H1 (cell line): ENCODE measurements around the gene FHAD1. TPM values are rescaled to one million over a fixed set of nuclear protein-coding genes. Genes with fewer than 3 reads are reported as not detected.

Source experiments
- CTCF ChIA-PET: fragments of 300-600 bp; sonication (Branson Sonifier 250); formaldehyde crosslinking; loops from one replicate; lab custom pipeline; 2021; ENCODE audit not compliant: partially characterized antibody; lab: Charles Lee
- POLR2A ChIA-PET: fragments of 300-600 bp; sonication (Branson Sonifier 250); formaldehyde crosslinking; loops from one replicate; lab custom pipeline; 2021; ENCODE audit warnings: inconsistent platforms; ENCODE audit not compliant: partially characterized antibody; lab: Charles Lee
- DNase-seq, 2 experiments: peaks; one replicate each; pipeline versions ENCODE4 v3.0.0 to v3.0.0-alpha.2; 2010 to 2022; ENCODE audit warnings: low spot score in 2 of 2, low read depth in 1 of 2, mixed read lengths in 1 of 2
- FAIRE-seq: peaks from 2 replicates; lab custom pipeline; 2011; peaks lifted over from hg19 to GRCh38; lab: Jason Lieb, UNC
- H2AFZ ChIP-seq: 2 replicates; pipeline ENCODE4 v1.8.1; 2012; ENCODE audit warnings: low read length, inconsistent platforms
- H2AK5ac ChIP-seq: 2 replicates; pipeline ENCODE4 v1.6.1; 2013; ENCODE audit warnings: low read depth, low read length
- H2BK120ac ChIP-seq: replicated peaks from 2 replicates; pipeline ENCODE3; 2013; ENCODE audit warnings: low read depth, low read length, inconsistent platforms
- H2BK12ac ChIP-seq: 2 replicates; pipeline ENCODE4 v1.6.1; 2013; ENCODE audit warnings: low read depth, low read length
- H2BK15ac ChIP-seq: 2 replicates; pipeline ENCODE4 v1.6.1; 2013; ENCODE audit warnings: low read length
- H2BK20ac ChIP-seq: 2 replicates; pipeline ENCODE4 v1.6.1; 2013; ENCODE audit warnings: low read length
- H2BK5ac ChIP-seq: 2 replicates; pipeline ENCODE4 v1.6.1; 2013; ENCODE audit warnings: low read depth, low read length
- H3K14ac ChIP-seq: 2 replicates; pipeline ENCODE4 v1.6.1; 2013; ENCODE audit warnings: inconsistent platforms; ENCODE audit not compliant: insufficient read length
- H3K18ac ChIP-seq: 2 replicates; pipeline ENCODE4 v1.6.1; 2013; ENCODE audit warnings: low read length; ENCODE audit errors: extremely low read depth
- H3K23ac ChIP-seq: 2 replicates; pipeline ENCODE4 v1.6.1; 2013; ENCODE audit warnings: inconsistent platforms; ENCODE audit not compliant: insufficient read length
- H3K23me2 ChIP-seq: 2 replicates; pipeline ENCODE4 v1.6.1; 2013; ENCODE audit warnings: low read depth, low read length
- H3K27ac ChIP-seq: 2 replicates; pipeline ENCODE4 v1.6.1; 2011; ENCODE audit warnings: low read depth, low read length, inconsistent platforms
- H3K27me3 ChIP-seq, 4 experiments: replicated peaks in 1 of 4; 1 replicate in 1 of 4; 2 replicates in 3 of 4; pipeline versions ENCODE4 v1.6.1 to v1.8.1; 2011 to 2013; ENCODE audit warnings: low read length in 3 of 4, mild to moderate bottlenecking in 3 of 4, inconsistent platforms in 2 of 4, mixed read lengths in 2 of 4, moderate library complexity in 1 of 4; ENCODE audit not compliant: control insufficient read depth in 3 of 4, insufficient read depth in 3 of 4; ENCODE audit errors: extremely low read depth in 1 of 4
- H3K36me3 ChIP-seq, 4 experiments: 2 replicates each; pipeline versions ENCODE4 v1.6.1 to v1.8.1; 2011 to 2013; ENCODE audit warnings: mild to moderate bottlenecking in 4 of 4, low read length in 3 of 4, moderate library complexity in 2 of 4, control low read depth in 1 of 4, inconsistent platforms in 1 of 4; ENCODE audit not compliant: insufficient read depth in 4 of 4, control insufficient read depth in 2 of 4
- H3K4ac ChIP-seq: replicated peaks from 2 replicates; pipeline ENCODE3; 2013; ENCODE audit warnings: low read length, low read depth, mixed read lengths, inconsistent platforms; ENCODE audit not compliant: insufficient read length
- H3K4me1 ChIP-seq, 4 experiments: replicated peaks in 1 of 4; 1 replicate in 1 of 4; 2 replicates in 3 of 4; pipeline versions ENCODE4 v1.6.1 to v1.8.1; 2011 to 2013; ENCODE audit warnings: low read length in 3 of 4, inconsistent platforms in 2 of 4, mixed read lengths in 1 of 4; ENCODE audit not compliant: insufficient read depth in 4 of 4, control insufficient read depth in 3 of 4
- H3K4me2 ChIP-seq, 2 experiments: 2 replicates each; pipeline versions ENCODE4 v1.6.1 to v1.8.1; 2011 to 2013; ENCODE audit warnings: low read depth in 2 of 2, low read length in 2 of 2, control low read depth in 1 of 2, inconsistent platforms in 1 of 2, mild to moderate bottlenecking in 1 of 2; ENCODE audit not compliant: insufficient read depth in 1 of 2
- H3K4me3 ChIP-seq, 4 experiments: fragments of 200-600, 300-600 bp in 1 of 4; sonication (generic), shearing (Covaris generic), sonication (Bioruptor Twin) in 1 of 4; 2 replicates each; pipeline versions ENCODE4 v1.5.1 to v1.8.1; 2011 to 2016; ENCODE audit warnings: low read length in 4 of 4, low read depth in 3 of 4, control low read depth in 2 of 4, inconsistent platforms in 2 of 4, mild to moderate bottlenecking in 2 of 4, mixed read lengths in 1 of 4, moderate library complexity in 1 of 4; ENCODE audit not compliant: insufficient read depth in 2 of 4; ENCODE audit errors: extremely low read depth in 1 of 4
- H3K56ac ChIP-seq: replicated peaks from 2 replicates; pipeline ENCODE3; 2013; ENCODE audit warnings: low read depth, mild to moderate bottlenecking, mixed read lengths, low read length, inconsistent platforms; ENCODE audit not compliant: insufficient read length
- H3K79me1 ChIP-seq: 2 replicates; pipeline ENCODE4 v1.6.1; 2013; ENCODE audit warnings: low read depth, low read length, control low read depth
- H3K79me2 ChIP-seq, 2 experiments: 2 replicates each; pipeline versions ENCODE4 v1.6.1 to v1.8.1; 2012 to 2013; ENCODE audit warnings: low read length in 2 of 2, mild to moderate bottlenecking in 2 of 2, inconsistent platforms in 1 of 2; ENCODE audit not compliant: insufficient read depth in 2 of 2, control insufficient read depth in 1 of 2
- H3K9ac ChIP-seq, 4 experiments: replicated peaks in 1 of 4; 1 replicate in 1 of 4; 2 replicates in 3 of 4; pipeline versions ENCODE4 v1.6.1 to v1.8.1; 2011 to 2013; ENCODE audit warnings: low read depth in 3 of 4, low read length in 3 of 4, control low read depth in 2 of 4, mild to moderate bottlenecking in 2 of 4, moderate library complexity in 2 of 4, inconsistent platforms in 1 of 4; ENCODE audit errors: extremely low read depth in 1 of 4
- H3K9me3 ChIP-seq, 2 experiments: 2 replicates each; pipeline versions ENCODE4 v1.6.1 to v1.8.1; 2012 to 2013; ENCODE audit warnings: mild to moderate bottlenecking in 2 of 2, moderate library complexity in 2 of 2, control low read depth in 1 of 2, inconsistent platforms in 1 of 2, low read depth in 1 of 2, low read length in 1 of 2, mixed read lengths in 1 of 2; ENCODE audit not compliant: insufficient read depth in 2 of 2
- H4K20me1 ChIP-seq, 2 experiments: replicated peaks in 1 of 2; 2 replicates each; pipeline versions ENCODE3 to v1.8.1; 2011 to 2013; ENCODE audit warnings: inconsistent platforms in 2 of 2, low read length in 2 of 2, mild to moderate bottlenecking in 1 of 2; ENCODE audit not compliant: insufficient read depth in 2 of 2, control insufficient read depth in 1 of 2
- H4K5ac ChIP-seq: 2 replicates; pipeline ENCODE4 v1.6.1; 2013; ENCODE audit warnings: low read length, low read depth, mixed read lengths, inconsistent platforms; ENCODE audit not compliant: insufficient read length
- H4K8ac ChIP-seq: 2 replicates; pipeline ENCODE4 v1.8.0; 2013; ENCODE audit warnings: mild to moderate bottlenecking, moderate library complexity, low read length, inconsistent platforms; ENCODE audit not compliant: insufficient read depth; ENCODE audit errors: extremely low read depth
- H4K91ac ChIP-seq: replicated peaks from 2 replicates; pipeline ENCODE3; 2013; ENCODE audit warnings: low read length, mixed read lengths, inconsistent platforms; ENCODE audit not compliant: insufficient read length
- BCL11A ChIP-seq, 2 experiments: IDR thresholded peaks; one replicate each; pipeline ENCODE4 v1.6.1; 2011; ENCODE audit warnings: low read depth in 2 of 2, low read length in 2 of 2, mild to moderate bottlenecking in 2 of 2
- CBX8 ChIP-seq: fragments of 300-800, 300-1000 bp; sonication (generic); IDR thresholded peaks from 2 replicates; pipeline ENCODE4 v1.7.1; 2016; ENCODE audit warnings: low read depth, low read length, borderline replicate concordance
- EGR1 ChIP-seq: IDR thresholded peaks from 2 replicates; pipeline ENCODE4 v1.6.1; 2011; ENCODE audit warnings: low read depth, low read length, borderline replicate concordance
- GTF2F1 ChIP-seq: IDR thresholded peaks from 2 replicates; pipeline ENCODE4 v1.6.1; 2012; ENCODE audit warnings: low read depth, low read length, improper control_type of control experiment, borderline replicate concordance
- KDM4A ChIP-seq: IDR thresholded peaks from one replicate; pipeline ENCODE4 v1.7.1; 2012; ENCODE audit warnings: low read depth, mild to moderate bottlenecking, moderate library complexity, low read length, inconsistent platforms; ENCODE audit not compliant: severe bottlenecking
- MAX ChIP-seq: IDR thresholded peaks from 2 replicates; pipeline ENCODE4 v1.6.1; 2012; ENCODE audit warnings: inconsistent platforms
- NRF1 ChIP-seq: IDR thresholded peaks from 2 replicates; pipeline ENCODE4 v1.6.1; 2011; ENCODE audit warnings: mild to moderate bottlenecking, low read depth, low read length, improper control_type of control experiment
- SAP30 ChIP-seq: fragments of 300-600 bp; sonication (generic); IDR thresholded peaks from 2 replicates; pipeline ENCODE4 v1.7.1; 2012; ENCODE audit warnings: low read length, moderate library complexity, mild to moderate bottlenecking, inconsistent platforms; ENCODE audit not compliant: insufficient read depth, insufficient replicate concordance
- SIX5 ChIP-seq: IDR thresholded peaks from 2 replicates; pipeline ENCODE4 v1.6.1; 2011; ENCODE audit warnings: mild to moderate bottlenecking, low read depth, low read length
- YY1 ChIP-seq: IDR thresholded peaks from 2 replicates; pipeline ENCODE4 v1.6.1; 2011; ENCODE audit warnings: low read depth, mild to moderate bottlenecking, low read length
- WGBS, 2 experiments: shearing (Covaris generic) in 1 of 2; methylation state at CpG; one replicate each; pipeline versions ENCODE4 v1.1.6 to v1.1.7; 2013 to 2015; ENCODE audit warnings: low lambda C conversion rate in 2 of 2, mixed read lengths in 2 of 2, inconsistent platforms in 1 of 2, low coverage in 1 of 2, missing lambda C conversion rate in 1 of 2; ENCODE audit not compliant: insufficient replicate concordance in 2 of 2, insufficient coverage in 1 of 2, insufficient read length in 1 of 2; ENCODE audit errors: extremely low coverage in 1 of 2, missing lambda C conversion rate in 1 of 2; 5-methylcytosine and 5-hydroxymethylcytosine counted together
- long read RNA-seq, 2 experiments: library from RNA in 1 of 2; library from capped mRNA in 1 of 2; stranded (forward); transcript quantifications; one replicate each; pipeline ENCODE4 v2.0.0, GENCODE V29; 2021; ENCODE audit warnings: inconsistent platforms in 1 of 2
- polyA minus RNA-seq, 3 experiments: library from RNA; depleted of rRNA, polyadenylated mRNA; stranded (reverse); fragments of >200 nt; gene quantifications; 1 replicate in 2 of 3; 2 replicates in 1 of 3; pipeline ENCODE4 v1.2.3, GENCODE V29; 2011
- polyA plus RNA-seq, 7 experiments: library from polyadenylated mRNA; depleted of rRNA in 3 of 7; stranded (reverse) in 5 of 7; unstranded in 2 of 7; fragments of >200 nt in 5 of 7; fragments of 200-250 nt in 2 of 7; gene quantifications; 1 replicate in 5 of 7; 2 replicates in 1 of 7; 4 replicates in 1 of 7; pipeline versions ENCODE4 v1.2.1 to v1.2.3, GENCODE V29; 2011 to 2013; ENCODE audit warnings: missing spikeins in 2 of 7, mixed read lengths in 2 of 7
- total RNA-seq: library from RNA; stranded (reverse); fragmentation: NEBNext Ultra II Directional; extraction: Animal tissue kit (Norgen Biotek cat#: 25700); gene quantifications from 2 replicates; pipeline ENCODE4 v1.2.1, GENCODE V29; 2021

The FHAD1 gene
- total RNA-seq = 0.69 and 1.5 TPM in 2 replicates
- polyA plus RNA-seq (2011; rRNA removed) = 0.39 TPM in 2 replicates
- 0.44 TPM for polyA plus RNA-seq (2011; cell fraction: cytosol; rRNA removed)
- 0.80 TPM for polyA plus RNA-seq (2011; cell fraction: nucleus; rRNA removed)
- 1.4 to 2.1 TPM (median 1.6 TPM) in 4 replicates for polyA plus RNA-seq (2012, experiment 1 of 2)
- 0.22 TPM for polyA plus RNA-seq (2012, experiment 2 of 2)
- polyA plus RNA-seq (2013, experiment 1 of 2) = 0.49 TPM
- 0.64 TPM for polyA plus RNA-seq (2013, experiment 2 of 2)
- polyA minus RNA-seq (2011; rRNA and poly(A)+ RNA removed) = 0.95 and 0.98 TPM in 2 replicates
- 4.1 TPM for polyA minus RNA-seq (2011; cell fraction: cytosol; rRNA and poly(A)+ RNA removed)
- 0.40 TPM for polyA minus RNA-seq (2011; cell fraction: nucleus; rRNA and poly(A)+ RNA removed)
- long read RNA-seq, experiment 1 = 0 reads
- long read RNA-seq, experiment 2 = 0 reads

- H4K20me1 ChIP-seq = no peaks in the 10 kb centered on the region
- no peak within 1 kb of the TSS for H3K14ac ChIP-seq
- H2AFZ ChIP-seq = peak within 1 kb of the TSS; percentile 55
- FAIRE-seq (no peak), DNase-seq (peak; percentile 68 to 94)
- no peak within 1 kb of the TSS for H4K91ac ChIP-seq
- H4K8ac ChIP-seq = peak within 1 kb of the TSS; percentile 77
- peak within 1 kb of the TSS in 2 of 4 experiments; percentile 51 to 66; a peak in 4 of 7 replicates for H3K9ac ChIP-seq
- no peak within 1 kb of the TSS for H2AK5ac ChIP-seq
- no peak within 1 kb of the TSS for H3K56ac ChIP-seq
- H3K27ac ChIP-seq = peak within 1 kb of the TSS; percentile 67; the same call in 1 of the 2 replicates
- no peak within 1 kb of the TSS for H2BK20ac ChIP-seq
- peak within 1 kb of the TSS; percentile 11; the same call in 1 of the 2 replicates for H2BK15ac ChIP-seq
- H3K23ac ChIP-seq = no peak within 1 kb of the TSS
- peaks cover 0 to 10% (median 2%) of the 10 kb centered on the region in 4 experiments; a peak in 5 of 7 replicates for H3K4me1 ChIP-seq
- no peak within 1 kb of the TSS for H2BK120ac ChIP-seq
- H3K27me3 ChIP-seq = no peaks in the 10 kb centered on the region
- H3K9me3 ChIP-seq = no peaks in the 10 kb centered on the region
- 15% methylated on average over 21 of the region's 55 CpGs; no CpG with 5 or more reads in 1 of the 2 experiments for WGBS, 2 experiments
- H3K4me3 ChIP-seq = peak within 1 kb of the TSS; percentile 75 to 83 (median 77)
- POLR2A ChIA-PET = interaction anchor here (0.6 to 1.2 kb wide), 2 partner anchors 9 to 69 kb away, joined by 3 to 4 read pairs; no protein-coding TSS in a partner anchor
- no peaks in the 10 kb centered on the region for H3K79me1 ChIP-seq
- peak within 1 kb of the TSS; percentile 57 for H3K4ac ChIP-seq
- H3K4me2 ChIP-seq = peak within 1 kb of the TSS; percentile 61 to 93
- H3K36me3 ChIP-seq = no peaks in the 10 kb centered on the region
- H4K5ac ChIP-seq = no peak within 1 kb of the TSS
- H3K23me2 ChIP-seq = peaks cover 3% of the 10 kb centered on the region; the same call in 1 of the 2 replicates
- H2BK5ac ChIP-seq = no peak within 1 kb of the TSS; the same call in 1 of the 2 replicates
- CTCF ChIA-PET = interaction anchor here (0.7 to 3.8 kb wide), 9 partner anchors 11 to 812 kb away, joined by 3 to 16 read pairs (median 3); no protein-coding TSS in a partner anchor
- no peak within 1 kb of the TSS for H3K18ac ChIP-seq
- H3K79me2 ChIP-seq = no peaks in the 10 kb centered on the region
- no peak within 1 kb of the TSS for H2BK12ac ChIP-seq
- peak; percentile 19 for TF ChIP-seq SAP30
- TF ChIP-seq YY1 = peak; percentile 89
- TF ChIP-seq EGR1 = no peak
- no peak for TF ChIP-seq GTF2F1
- no peak for TF ChIP-seq NRF1
- TF ChIP-seq SIX5 = no peak
- TF ChIP-seq BCL11A (IDR thresholded peaks at IDR 0.05; ENCODE audit: low read depth in 2 of 2, low read length in 2 of 2) = no peak
- peak; percentile 63 for TF ChIP-seq MAX
- TF ChIP-seq CBX8 = no peak
- peak; percentile 56 for TF ChIP-seq KDM4A
These were observed at the start of gene FHAD1 for GRCh38 chr1:15246960-15247614. TSS of gene FHAD1 (plus strand) at chr1:15247223. CDS start at chr1:15251785, 4,562 bp downstream.
